GM21447 (cell line): ENCODE results near the gene ZFP3.
"Not testable (repeated sequence)": the region's sequence is repeated elsewhere in the genome, so short reads cannot be mapped to it uniquely, and the experiment has no call there.

Experiments
- ATAC-seq: cut with Tn5 transposase; IDR thresholded peaks from one replicate; pipeline ENCODE4 v1.9.1; 2021; ENCODE audit not compliant: unreplicated experiment

Gene ZFP3

GRCh38 chr17:5077275-5077674 lies 992 bp upstream of the ZFP3 start:
- ATAC-seq, result not testable (repeated sequence)

DNA sequence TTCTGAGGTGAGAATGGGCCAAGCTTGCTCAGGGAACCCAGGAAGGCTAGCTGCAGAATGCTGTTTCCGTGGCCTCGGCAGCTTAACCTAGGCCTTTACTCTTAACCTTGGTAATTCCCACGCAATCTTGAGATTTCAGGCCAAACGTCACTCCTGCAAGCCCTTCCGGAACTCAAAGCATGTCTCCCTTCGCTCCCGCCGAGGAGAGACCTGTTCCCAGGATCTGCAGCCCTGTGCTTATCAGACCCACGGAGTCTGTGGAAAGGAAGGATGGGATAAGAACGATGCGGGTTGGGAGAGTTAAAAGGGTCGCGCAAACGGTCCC lies 524 bp upstream of the ZFP3 start:
- no peak for ATAC-seq

GRCh38 chr17:5080591-5080990 lies 2.3 kb downstream of the ZFP3 start:
- no peak for ATAC-seq

DNA sequence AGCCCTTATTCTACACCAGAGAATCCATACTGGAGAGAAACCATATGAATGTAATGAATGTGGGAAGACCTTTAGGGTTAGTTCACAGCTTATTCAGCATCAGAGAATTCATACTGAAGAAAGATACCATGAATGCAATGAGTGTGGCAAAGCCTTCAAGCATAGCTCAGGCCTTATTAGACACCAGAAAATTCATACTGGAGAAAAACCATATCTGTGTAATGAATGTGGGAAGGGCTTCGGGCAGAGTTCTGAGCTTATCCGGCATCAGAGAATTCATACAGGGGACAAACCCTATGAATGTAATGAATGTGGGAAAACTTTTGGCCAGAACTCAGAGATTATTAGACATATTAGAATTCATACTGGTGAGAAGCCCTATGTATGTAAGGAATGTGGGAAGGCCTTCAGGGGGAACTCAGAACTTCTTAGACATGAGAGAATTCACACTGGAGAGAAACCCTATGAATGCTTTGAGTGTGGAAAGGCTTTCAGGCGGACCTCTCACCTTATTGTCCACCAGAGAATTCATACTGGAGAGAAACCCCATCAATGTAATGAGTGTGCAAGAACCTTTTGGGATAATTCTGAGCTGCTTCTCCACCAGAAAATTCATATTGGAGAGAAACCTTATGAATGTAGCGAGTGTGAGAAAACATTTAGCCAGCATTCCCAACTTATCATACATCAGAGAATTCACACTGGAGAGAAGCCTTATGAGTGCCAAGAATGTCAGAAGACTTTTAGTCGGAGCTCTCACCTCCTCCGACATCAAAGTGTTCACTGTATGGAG lies 14.1 kb downstream of the ZFP3 start:
- no peak for ATAC-seq

DNA sequence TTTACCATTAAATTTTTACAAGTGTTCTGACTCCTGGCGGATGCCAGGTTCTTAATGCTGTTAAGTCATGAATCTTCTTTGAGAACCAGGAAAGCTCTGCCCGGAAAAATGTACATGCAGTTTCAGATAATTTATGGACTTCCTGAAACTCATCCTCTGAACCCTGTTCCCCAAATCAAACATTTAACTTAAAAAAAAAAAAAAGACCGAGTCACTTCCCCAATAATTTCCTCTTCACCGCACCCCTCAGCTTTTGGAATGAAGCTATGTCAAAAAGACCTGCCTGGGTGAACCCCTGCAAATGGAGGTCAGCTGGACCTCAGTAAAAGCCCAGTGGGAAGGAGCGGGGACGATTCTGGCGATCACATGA lies 18.4 kb downstream of the ZFP3 start:
- ATAC-seq, result no peak

DNA sequence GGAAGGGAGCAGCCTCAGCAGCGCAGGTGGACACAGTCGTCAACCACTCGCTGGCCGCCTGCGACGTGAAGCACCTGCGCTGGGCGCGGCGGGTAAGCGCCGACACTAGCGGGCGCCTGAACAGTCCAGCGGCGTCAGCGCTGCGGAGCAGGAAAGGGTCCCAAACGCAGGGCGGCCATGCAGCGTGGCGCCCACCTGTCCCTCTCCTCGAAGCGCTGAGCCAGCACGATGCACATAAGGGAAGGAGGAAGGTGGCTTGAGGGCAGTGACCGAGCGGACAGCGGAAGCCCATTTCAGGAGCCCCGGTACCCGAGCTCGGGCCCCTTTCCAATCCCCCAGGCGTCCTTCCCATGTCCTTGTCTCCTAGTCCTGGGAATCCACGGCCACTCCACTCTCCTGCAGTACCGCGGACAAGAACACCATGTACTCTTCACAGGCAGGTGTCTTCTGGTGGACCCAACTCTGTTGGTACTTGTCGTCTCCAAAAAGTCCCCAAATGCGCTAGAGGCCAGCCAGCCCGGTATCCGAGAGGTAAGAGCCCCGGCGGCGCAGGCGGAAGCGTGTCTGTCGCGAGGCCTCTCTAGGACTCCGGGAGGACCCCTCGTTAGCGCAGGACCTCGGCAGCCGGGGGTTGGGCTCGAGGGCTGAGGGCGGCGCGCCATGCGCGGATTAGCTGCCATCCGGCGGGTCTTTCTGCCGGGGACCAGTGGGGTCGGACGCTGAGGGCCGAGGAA lies 19.0 kb downstream of the ZFP3 start:
- no peak for ATAC-seq

DNA sequence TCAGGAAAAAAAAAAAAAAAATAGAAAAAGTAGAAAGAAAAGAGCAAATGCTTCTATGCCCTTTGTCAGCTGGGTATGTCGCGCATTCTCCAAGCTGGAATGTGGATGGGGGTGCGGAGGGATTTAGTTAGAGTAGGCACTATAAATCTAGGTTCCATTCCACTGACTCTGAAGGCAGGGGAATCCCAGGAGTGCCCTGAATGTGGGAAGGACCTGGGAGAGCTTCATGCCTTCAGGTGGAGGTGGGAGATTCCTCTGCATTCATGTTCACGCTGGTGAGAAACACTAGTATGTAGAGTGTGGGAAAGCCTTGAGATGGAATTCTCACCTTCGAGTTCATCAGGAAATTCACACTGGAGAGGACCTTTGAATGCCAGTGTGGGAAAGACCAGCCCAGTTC lies 21.0 kb downstream of the ZFP3 start:
- ATAC-seq, result no peak

DNA sequence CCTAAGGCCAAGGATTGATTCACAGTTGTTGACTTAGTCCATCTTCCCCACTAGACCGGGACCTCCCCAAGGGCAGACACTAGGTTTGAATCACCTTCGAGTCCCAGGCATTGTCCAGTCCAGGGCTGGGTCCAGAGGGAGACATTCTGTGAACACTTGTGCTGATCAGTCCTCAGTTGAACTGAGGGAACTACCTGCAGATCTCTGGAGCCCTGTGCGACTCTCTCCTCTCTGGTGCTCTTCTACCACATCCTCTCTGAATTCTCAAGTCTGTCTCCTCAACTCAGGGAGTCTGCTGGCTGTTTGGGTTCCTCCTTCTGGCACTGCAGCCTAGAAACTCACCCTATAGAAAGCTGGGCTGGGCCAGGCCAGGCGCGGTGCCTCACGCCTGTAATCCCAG lies 22.6 kb downstream of the ZFP3 start:
- ATAC-seq, result no peak

GRCh38 chr17:5110816-5111215 lies 32.5 kb downstream of the ZFP3 start:
- no peak for ATAC-seq

- ATAC-seq, result peak; percentile 75
Measured at GRCh38 chr17:5111402-5112204, 33.3 kb downstream of the ZFP3 start, which contains the start of gene ZNF232. Gene ZNF232 (minus strand): TSS chr17:5111878. CDS start chr17:5111822, 56 bp downstream.

GRCh38 chr17:5115673-5116651 lies 37.7 kb downstream of the ZFP3 start, which contains the start of gene USP6:
Gene USP6 (plus strand): TSS chr17:5116032. CDS start chr17:5130368, 14,336 bp downstream.
- no peak for ATAC-seq

DNA sequence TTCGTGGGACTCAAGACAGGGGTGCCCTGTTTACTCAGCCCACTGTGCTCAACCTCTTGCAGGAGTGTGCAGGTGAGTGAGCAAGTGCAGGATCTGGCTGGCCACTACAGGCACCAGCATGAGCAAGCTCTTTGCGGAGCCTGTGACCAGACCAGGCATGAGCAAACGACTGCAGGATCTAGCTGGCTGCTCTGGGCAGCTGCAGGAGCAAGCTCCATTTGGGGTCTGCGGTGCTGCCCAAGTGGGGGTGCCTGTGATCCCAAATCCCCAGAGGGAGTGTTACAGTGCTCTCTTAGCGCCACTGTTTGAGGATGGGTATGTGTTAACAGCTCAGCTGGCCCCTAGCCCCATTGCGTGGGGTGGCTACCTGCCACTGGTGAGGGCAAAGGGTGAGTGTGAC lies 40.0 kb downstream of the ZFP3 start:
- no peak for ATAC-seq

GRCh38 chr17:5120036-5120435 lies 41.8 kb downstream of the ZFP3 start:
- no peak for ATAC-seq

DNA sequence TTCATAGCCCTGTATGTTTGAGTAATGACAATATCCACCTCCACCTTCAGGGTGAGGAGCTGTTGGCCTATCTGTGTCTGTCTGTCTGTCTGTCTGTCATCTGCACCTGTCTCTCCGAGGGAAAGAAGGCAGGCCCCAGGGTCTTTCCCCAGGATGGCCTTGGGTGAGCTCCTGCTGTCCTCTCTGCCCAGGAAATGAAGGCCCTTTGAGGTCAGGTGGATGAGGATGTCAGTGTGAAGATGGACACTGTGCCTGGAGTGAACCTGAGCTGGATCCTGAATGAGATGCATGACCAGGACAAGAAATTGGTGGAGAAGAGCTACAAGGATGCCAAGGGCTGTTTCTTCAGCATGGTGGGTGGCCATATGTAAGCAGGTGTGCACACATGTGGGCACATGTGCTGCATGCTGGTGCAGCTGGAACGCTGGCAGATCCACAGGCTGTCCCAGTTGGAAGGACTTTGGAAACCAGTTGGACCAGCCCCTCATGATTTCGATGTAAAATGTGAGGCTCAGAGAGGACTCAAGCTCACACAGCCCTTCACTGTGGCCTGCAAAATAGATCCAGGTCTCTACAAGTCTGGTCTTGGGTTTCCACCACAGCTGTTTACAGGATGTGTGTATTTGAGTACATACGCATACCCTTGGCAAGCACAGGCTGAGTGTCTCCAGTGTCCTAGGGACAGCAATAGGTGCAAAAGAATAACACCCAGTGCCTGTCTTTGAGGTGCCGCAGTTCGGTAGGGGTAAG lies 42.3 kb downstream of the ZFP3 start:
- ATAC-seq, result not testable (repeated sequence)

DNA sequence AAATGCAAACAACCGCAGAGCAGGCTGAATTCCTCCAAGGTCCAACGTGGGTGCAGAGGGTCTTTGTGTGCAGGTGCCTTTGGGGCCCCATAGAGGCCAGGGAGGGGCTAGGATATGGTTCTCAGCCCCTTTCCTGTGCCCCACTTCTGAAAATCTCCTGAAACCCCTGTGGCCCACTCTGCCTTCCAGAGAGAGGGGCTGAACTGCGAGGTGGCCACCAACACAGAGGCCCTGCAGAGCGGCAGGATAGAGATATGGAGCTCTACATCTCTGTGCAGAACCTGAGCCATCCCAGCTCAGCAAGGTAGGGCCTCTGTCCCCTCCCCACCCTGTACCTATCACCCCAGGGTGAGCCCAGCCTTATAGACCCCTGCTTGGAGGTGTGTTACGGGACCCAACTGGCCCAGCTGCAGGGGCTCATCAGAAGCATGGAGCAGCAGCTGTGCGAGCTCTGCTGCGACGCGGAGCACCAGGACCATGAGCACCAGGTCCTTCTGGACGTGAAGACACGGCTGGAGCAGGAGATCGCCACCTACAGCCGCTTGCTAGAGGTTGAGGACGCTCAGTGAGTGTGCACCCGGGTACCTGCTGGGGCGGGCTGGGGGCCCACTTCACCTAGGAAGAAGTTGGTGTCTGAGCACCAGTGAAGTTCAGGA lies 43.0 kb downstream of the ZFP3 start:
- ATAC-seq, result no peak

DNA sequence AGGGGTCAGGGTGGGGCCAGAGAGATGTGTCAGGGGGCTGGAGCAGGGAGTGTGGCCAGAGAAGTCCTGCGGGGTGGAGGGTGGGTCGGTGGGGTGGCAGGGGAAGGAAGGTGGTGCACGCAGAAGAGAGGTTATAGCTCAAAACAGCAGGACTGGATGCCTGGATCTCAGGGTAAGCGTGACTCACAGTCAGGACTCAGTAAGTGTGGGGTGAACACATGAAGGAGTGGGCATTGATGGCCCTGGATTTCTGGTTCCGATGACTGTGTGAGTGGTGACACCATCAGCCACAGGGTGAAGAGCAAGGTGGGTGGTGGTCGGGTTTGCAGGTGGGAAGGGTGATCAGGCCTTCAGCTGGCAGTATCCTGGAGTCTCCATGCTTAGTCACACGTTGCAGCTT lies 43.8 kb downstream of the ZFP3 start:
- not testable (repeated sequence) for ATAC-seq

DNA sequence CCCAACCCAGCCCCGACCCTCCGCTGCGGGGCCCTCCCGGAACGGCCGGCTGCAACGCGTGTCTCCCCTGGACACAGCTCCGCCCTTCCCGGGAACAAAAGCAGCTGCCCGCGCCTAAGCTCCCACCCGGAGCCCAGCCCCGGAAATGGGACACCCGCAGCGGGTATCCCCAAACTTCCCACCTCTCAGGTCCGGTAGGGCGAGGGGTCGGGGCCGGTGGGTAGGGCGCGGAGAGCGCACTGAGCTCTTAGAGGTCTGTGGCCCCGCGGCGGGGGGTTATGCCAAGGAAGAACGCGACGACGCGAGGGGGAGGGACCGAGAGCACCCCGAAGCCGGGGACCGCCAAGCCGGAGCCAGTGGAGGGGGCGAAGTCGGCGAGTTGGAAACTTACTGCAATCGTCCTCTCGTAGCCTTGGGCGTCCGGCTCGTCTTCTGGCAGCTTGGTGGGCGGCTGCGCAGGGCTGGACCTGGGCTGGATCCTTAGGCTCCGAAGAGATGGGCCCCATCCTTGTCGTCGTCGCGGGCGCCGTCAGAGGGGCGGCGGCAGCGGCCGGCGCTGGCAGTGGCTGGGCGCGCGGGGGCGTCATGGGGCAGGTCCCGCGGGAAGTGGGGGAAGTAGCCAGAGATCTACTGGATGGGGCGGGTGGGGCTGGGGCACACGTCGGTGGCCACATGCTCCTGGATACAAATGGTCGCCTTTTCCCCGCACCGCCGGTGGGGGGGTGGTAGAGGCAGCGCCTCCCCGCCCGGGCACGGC lies 44.5 kb downstream of the ZFP3 start:
- no peak for ATAC-seq

DNA sequence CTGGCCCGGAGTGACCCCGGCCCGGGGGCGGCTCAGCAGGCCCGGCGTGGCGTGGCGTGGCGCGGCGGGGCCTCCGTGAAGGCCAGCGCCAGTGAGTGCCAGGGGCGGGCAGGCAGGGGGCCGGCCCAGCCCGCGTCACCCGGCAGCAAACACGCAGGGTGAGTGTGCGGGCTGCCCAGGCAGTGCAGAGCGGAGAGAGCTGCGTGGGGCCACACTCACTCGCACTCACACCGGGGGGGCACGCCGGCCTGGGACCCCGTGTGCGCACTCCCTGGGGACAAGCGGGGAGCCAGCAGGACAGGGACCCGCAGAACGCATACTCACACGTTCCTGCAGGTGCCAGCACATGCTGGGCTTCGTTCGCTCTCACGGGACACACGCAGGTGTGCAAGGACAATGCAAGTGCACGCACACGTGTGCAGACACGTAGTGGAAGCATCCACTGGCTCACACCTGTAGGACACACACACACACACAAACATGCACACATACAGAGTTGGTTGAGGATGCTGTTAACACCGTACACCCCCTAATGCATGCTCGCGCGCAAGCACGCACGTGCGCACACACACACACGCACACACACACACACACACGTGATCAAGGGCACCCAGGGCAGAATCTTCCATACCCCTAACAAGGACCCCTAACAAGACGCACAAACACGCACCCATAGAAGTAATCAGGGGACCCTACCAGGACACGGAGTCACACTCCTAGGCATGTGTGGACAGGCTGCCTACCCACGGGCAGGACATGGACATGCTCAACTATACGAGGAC lies 45.3 kb downstream of the ZFP3 start:
- ATAC-seq, result no peak
